ENCODE results near the gene KLK14.

Gene KLK14

DNA sequence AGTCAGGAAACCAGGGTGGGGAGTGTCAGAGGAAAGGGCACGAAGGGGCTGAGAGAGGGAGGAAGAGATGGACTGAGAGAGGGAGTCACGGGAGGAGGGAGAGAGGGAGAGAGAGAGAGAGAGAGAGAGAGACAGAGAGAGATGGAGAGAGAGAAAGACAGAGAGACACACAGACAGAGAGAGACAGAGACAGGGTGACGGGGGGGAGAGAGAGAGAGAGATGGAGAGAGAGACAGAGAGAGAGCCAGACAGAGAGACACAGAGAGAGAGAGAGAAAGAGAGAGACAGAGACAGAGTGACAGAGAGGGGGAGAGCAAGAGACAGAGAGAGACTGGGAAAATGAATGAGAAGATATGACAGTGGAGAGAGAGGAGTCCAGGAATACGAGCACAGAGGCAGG is 494 bp upstream of the KLK14 start:
- FAIRE-seq, result no peak

DNA sequence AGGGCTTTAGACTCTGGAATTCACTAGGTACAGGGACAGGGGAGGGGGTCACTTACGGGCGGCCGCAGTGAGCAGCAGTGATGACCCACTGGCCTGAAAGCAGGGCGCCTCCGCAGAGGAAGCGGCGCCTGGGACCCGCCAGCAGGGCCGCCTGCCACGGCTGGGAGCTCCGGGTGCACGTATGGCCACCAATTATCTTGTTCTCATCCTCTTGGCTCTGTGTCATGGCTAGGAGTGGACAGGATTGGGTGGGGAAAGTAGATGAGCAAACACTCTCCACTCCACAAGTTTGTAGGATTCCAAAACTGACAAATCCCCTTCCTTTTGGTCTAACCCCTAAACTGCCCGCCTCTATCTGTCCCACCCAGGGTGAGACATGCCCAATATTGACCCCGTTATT is 1.2 kb downstream of the KLK14 start:
- no peak for FAIRE-seq

DNA sequence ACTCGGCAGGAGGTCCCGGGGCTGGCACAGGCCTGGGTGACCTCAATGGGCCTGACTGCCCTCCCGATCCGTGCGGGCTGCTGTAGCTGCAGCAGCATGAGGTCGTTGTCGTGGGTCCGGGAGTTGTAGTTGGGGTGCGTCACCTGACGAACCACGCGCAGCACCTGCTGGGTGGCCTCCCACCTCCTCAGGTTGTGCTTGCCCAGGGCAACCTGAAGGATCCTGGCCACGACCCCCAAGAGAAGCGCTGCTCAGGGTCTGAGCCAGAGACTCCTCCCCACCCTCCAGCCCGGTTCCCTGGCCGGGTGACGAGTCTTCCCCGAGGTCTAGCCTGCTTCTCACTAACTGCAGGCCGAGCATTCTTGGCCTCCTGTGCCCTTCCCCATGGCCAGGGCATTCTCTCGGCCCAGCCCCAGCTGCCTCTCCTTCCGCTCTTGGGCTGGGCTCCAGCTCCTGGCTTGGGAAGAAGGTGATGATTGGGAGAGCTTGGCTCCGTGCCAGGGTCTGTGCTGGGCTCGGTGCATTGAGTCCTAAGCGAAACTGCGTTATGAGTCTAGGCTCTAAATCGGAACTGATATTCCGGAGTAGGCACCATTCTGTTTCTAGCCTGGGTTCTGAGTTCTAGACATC is 3.1 kb downstream of the KLK14 start:
- no peak for FAIRE-seq

DNA sequence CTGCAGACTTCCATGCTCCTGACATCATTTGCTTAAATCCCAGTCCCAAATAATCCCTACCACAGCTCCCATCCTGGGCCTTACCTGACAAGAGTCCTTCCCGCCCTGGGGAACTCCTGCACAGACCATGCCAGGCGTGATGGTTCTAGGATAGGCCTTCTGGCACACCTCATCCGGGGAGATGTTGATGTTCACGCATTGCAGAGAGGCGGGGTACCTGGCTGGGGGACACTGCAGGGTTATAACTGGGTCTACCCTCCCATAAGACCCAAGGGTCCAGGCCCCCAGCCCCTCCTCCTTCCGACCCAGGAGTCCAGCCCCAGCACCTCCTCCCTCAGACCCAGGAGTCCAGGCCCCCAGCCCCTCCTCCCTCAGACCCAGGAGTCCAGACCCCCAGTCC is 4.0 kb downstream of the KLK14 start:
- no peak for FAIRE-seq

DNA sequence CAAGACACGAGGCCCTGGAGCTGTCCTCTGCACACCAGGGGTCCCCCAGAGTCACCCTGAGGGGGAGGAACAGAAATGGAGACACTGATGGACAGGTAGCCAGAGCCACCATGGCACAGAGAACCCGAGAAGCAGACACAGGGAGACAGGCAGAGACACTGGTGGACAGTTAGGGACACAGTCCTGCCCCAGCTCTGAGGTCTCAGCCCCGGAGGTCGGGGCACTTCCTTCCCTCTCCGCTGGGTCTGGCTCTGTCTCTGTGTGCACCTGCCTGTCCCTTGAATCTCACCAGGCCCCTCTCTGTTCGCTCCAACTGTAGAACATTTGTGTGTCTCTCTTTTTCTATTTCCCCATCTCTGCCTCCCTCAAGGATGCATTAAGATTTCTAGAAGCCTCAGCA is 4.6 kb downstream of the KLK14 start:
- FAIRE-seq, result no peak

DNA sequence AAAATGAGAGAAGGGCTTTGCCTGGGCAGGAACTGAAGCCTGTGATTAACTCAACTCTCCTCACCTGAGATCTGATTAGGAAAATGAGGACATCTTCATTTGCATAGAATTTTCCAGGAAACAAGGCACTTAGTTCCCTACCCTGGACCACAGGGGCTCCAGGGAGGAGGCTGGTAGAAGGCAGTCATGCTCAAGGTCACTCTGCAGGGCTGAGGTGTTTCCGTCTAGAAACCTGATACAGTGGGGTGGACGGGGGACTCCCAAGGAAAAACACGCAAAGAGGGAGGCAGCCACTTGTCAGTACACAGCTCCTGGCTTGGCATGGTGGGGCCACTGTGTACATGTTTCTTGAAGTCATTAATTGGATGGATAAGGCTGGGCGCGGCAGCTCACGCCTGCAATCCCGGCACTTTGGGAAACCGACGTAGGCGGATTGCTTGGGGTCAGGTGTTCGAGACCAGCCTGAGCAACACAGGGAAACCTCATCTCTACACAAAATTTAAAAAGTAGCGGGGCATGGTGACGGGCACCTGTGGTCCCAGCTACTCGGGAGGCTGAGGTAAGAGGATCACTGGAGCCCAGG is 6.0 kb downstream of the KLK14 start:
- FAIRE-seq, result no peak

DNA sequence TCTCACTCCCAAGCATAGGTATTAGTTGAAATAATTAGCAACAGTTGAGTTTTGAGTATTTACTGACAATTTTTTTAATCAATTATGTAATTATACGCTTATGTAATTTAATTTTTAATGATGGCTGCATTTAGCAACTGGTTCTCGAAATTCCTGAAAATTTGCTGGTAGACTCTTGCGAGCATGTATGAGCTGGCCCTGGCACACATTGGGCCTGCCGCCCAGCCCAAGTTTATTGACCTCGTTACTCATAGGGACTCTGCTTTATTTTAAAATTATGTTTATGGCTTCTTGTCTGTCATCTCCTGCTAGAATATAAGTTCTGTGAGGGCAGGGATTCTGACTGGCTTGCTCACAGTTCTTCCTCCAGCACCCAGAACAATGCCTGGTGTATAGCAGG is 6.7 kb downstream of the KLK14 start:
- no peak for FAIRE-seq

DNA sequence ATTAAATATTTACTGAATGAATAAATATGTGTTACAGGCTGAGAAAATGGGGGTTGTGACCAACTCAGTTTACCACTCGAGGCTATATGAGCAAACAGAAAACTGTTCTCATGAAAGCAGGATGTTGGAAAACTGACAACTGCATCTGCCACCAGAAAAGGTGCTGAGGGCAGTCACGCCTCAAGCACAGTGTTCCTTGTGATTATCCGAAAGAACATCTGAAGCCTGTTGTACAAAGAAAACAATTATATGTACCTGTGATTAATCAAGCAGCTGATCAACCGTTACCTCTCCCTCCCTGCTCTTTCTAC is 11.6 kb downstream of the KLK14 start:
- no peak for FAIRE-seq

DNA sequence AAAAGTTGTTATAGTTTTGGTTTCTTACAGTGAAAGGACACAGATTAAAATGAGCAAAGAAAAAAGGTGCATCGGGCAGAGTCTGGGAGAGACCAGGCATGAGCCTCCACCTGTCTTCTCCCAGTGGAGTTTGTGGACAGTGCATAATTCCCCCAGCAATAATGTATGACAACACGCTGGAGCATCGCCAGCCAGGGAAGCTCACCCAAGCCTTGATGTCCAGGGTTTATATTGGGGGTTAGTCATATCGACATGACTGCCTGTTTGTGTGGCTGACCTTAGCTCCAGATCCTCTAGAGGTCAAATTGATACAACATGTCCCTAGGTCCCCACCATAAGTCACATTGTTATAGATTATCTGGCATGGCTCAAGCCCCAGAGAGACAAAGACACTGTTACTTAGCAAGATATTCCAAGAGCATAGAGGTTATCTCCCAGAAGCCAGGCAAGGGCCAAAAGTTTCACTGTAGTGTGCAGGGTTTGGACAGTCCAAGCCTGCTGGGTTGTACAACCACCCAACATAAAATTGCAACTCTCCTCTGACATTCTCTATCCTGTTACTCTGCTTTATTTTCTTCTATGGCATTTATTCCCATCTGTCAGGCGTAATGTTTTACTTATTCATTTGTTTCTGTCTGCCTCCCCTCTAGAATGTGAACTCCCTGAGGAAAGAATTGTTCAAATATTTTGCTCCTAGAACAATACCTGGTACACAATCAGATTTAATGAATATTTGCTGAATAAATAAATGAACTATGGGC is 12.2 kb downstream of the KLK14 start:
- no peak for FAIRE-seq

DNA sequence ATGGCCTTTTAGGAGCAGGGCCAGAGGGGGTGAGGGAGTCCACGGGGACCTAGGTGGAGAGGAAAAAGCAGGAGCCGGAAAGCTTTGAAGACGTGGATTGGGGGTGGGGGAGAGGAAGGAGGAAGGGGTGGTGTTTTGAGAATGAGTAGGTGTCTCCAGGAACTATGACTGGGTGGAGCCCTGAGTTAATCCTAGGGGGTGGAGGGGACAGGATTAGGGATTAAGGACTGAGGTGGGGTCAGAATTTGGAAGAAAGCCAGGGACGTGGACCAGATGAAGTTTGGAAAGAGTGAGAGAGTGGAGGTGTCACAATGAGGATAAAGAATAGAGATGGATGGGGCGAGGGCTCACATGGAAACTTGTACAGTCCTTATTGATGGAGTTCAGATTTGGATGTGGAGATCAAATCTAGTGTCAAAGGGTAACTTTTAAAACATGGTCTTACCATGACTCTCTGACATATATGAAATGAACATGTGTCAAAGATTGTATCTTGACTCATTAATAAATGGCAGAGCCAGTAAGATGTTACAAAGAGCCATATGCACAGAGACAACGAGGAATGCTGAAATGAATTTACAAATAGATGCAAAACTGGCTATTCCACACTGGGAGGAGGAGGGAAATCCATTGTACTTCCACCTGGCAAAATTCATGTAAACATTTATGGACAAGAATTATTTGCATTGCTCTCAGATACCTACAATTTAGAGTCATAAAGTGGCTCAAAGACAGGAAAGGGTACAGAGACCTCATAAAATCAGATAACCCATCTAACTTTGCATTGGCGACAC is 16.1 kb downstream of the KLK14 start:
- no peak for FAIRE-seq

DNA sequence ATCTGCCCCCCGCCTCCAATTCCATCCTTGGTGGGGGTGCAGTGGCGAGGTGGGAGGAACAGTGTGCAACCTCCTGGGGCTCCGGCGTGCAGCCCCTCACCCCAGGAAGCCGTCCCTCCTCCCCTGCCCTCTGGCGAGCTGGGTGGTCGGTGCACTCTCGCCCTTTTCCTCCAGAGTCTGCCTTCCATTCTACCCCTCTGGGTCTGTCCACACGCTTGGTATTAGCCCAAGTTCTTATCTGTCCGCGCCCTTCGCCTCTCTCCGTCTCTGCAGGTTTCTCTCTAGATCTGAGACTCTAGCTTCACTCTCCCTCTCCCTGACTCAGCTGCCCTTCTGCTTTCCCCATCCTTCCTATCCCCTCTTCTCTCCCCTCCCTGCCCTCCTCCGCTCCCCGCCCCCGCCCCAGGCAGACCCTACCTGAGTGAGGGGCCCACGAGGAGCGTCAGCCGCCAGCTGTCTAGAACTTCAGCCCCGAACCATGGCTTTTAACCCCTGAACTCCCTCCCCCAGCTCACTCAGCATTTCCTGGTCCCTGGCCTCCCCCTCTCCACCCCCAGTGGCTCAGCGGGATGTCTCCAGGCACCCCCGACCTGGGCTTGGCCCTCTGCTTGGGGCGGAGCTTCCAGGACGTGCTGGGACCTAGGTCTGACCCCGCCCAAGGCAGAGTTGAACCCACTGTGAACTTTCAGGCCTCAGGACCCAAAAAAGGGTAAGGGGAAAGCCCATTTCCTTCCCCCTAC is 17.3 kb downstream of the KLK14 start:
- FAIRE-seq, result no peak

DNA sequence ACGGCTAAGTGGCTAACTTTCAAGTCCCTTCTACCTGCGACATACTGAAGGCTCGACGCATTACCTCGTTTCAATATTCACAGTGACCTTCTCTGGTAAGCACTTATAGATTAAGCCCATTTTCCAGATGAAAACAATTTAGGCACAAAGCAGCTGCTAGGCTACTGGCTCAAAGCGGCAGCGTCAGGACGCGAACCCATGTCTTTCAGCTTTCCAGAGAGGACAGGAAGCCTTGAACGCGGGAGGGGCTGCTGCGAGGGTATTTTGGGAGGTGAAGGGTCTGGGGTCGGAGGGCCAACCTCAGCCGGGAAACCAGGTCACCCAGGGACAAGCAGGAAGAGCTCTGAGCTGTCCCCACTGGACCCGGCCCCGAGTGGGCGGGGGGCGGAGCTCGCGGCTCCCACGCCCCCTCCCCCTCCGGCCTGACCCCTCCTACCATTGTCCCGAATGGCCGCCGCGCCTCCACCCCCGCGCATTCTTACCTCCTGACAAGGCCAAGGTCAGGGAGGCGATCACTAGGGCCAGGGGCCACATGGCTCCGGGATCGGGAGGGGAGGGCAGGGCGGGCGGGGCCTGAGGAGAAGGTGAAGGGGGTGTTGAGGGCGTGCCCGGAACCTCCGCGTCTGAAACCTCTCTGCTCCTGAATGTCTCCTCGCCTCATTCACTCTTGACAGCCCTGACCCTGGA is 18.0 kb downstream of the KLK14 start, which contains the start of gene KLK13:
TSS of gene KLK13 (minus strand) at position 559 of the 687 bp plus-strand sequence. CDS start at position 534, 25 bp downstream.
- no peak for FAIRE-seq

DNA sequence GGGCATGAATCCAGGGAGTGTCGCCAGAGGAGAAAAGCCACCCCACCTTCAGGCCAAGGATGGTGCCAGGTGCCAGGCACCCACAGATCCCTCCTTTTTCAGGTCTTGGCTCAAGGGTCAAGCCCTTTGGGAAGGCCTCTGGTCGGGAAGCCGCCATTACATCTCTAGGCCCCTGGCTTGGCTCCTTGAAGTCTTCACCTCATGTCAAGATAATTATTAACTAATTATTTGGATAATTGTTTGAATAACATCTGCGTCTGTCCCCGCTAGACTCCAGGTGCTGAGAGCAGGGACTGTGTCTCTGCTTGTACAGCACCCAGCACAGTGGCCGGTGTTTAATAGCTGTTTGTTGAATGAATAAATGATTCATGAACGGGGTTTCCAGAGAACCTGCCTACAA is 19.0 kb downstream of the KLK14 start:
- FAIRE-seq, result no peak

DNA sequence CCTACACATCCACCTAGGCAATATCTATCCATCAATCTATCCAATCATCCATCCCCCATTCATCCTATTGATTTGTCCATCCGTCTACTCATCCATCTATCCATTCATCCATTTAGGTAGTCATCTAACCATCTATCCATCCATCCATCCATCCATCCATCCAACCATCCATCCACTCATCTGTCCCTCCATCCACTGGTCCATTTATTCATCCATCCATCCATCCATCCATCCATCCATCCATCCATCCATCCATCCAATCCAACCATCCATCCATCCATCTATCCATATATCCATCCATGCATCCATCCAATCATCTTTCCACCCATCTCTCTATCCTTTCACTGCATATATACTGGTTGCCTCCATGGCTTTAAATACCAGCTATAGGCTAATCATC is 21.7 kb downstream of the KLK14 start:
- FAIRE-seq, result no peak

DNA sequence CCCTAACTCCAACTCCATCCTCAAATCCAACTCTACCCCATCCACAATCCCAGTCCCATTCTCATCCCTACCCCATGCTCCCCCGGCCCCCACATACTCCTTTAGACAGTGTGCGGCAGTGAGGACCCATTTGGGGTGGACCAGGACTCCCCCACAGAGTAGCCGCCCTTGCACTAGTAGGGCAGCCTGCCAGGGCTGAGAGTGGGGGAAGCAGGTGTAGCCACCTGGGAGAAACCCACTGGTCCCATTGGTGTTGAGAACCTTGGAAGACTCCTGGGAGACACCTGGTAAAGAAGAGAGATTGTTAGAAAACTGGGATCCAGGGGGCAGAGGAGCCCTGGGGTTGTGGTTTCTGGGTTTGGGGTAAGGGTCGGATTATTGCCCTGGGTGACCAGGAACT is 22.4 kb downstream of the KLK14 start:
- FAIRE-seq, result no peak

DNA sequence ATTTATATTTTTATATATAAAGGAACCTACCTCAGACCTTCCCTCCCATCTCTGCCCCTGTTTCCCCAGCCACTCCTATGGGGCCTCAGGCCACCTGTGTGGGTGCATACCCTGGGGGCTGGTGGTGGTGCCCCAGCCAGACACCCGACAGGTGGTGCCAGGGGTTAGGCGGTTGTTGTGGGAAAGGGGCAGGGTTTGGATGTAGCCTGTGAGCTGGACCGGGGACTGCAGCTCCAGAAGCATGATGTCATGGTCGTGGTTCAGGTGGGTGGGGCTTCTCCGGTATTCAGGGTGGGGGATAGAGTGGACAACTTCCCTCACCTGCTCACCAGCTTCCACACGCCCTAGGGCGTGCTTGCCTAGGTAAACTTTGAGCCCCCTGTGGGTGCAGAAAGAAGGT is 23.0 kb downstream of the KLK14 start:
- FAIRE-seq, result no peak

DNA sequence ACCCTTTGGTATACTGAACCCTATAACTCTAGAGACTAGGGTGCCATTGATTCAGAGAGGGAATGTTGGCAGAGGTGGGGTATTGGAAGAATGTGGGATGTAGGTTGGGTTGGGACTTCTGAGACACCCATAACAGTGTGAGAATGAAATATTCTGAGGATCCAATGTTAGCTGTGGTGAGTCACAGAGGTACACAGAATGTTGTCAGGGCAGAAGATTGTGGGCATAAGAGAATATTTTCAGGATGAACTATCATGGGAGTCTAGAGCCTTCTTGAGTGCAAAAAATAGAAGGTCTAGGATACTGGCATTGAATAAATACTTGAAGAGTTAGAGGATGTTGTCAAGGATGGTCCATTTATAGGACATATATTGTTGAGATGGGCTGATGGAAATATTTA is 26.8 kb downstream of the KLK14 start:
- no peak for FAIRE-seq

DNA sequence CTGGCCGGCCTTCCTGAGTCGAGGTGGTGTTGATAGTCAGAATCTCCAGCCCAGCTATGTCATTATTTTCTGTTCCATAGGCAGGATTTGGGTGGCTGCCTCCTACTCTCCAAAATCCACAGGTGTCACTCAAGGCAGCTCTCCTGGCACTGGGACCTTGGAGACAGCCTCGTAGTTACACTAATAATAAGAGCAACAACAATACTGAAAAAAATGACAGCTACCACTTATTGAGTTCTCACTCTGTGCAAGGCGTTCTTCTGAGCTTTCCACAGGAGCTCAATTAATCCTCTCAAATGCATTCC is 35.7 kb downstream of the KLK14 start:
- no peak for FAIRE-seq

DNA sequence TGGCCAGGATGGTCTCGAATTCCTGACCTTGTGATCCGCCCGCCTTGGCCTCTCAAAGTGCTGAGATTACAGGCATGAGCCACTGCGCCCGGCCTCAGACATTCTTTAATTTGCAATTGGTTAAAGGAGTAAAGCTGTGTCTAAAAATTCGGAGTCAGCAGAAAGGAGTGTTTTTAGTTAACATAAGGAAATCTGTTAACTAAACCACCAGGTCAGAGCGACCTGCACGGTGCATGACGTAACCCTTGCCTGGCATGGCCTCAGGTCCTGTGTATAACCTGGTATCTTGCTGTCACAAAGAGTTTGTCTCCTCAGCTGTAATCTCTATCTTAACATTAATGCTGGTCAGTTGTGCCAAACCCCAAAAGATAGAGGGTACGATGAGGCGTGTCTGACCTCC is 38.4 kb downstream of the KLK14 start:
- FAIRE-seq, result no peak

DNA sequence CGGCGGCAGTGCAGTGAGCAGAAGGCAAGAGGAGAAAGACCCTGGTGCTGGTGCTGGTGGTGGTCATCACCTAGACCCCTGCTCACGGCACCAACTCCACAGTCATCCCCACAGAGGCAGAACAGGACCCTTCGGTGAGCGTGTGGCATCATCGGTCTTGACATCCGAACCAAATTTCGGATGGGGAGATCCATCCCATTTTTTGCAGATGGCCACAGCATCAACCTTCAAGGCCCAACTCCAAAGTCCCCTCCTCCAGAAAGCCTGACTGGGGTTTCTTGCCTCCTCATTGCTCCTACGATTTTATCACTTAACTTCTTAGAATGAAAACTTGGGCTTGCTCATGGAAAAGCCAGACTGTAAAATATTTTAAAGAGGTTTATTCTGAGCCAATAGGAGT is 39.2 kb downstream of the KLK14 start:
- FAIRE-seq, result no peak

DNA sequence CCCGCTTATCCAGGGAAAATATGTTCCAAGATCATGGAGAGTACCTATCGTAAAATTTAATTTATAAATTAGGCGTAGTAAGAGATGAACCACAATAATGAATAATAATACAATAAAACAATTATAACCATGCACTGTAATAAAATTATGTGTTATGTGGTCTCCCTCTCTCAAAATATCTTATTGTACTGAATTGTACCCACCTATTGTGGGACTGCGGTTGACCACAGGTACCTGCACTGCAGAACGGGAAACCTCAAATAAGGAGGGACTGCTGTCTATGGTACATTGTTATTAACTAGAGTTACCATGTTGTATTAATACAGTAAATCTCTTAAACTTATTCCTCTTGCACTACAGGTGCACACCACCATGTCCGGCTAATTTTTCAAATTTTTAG is 42.5 kb downstream of the KLK14 start:
- no peak for FAIRE-seq

DNA sequence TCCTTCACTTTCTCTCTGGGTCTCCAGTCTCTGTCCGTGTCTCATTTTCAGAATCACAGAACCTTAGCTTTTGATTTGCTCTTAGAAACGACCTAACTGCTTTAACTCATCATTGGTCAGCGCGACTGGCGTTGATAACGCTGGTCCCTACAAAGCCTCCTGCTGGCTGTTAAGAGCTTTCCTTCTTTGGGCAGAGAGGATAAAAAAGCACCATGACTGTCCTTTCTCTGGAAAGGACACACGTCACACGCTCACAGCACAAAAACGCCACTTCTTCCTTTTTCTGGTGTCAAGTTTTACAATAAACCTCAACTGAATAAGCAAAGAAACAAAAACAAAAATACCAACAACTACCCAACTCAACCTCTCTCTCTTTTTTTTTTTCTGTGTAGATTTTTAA is 46.2 kb downstream of the KLK14 start:
- no peak for FAIRE-seq

DNA sequence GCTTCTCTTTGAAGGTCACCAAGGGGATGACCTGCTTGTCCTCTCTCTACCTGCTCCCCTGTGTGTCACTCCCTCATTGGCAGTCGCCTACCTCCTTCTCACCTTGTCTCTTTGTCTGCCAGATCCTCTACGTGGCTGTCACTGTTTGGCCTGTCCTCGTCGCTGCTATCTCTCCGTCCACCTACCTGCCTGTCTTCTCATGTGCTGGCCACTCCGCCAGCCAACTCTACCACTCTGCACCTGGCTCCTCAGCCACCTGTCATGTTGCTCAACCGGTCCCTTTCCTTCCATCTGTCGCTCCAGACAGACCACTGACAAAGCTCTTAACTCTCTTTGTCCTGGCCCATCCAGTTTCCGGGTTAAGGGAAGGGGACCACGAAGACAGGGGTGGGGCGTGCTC is 48.0 kb downstream of the KLK14 start, which contains the start of gene KLK12:
TSS of gene KLK12 (minus strand) at position 299 of the 400 bp plus-strand sequence. CDS start 381 bp downstream, outside the sequence.
- FAIRE-seq, result no peak
